Measurements from ENCODE around the gene ST8SIA6. TPM values are rescaled to one million over a fixed set of nuclear protein-coding genes. Genes with fewer than 3 reads are reported as not detected.

The ST8SIA6 gene
- total and polyA plus RNA-seq, 7 donors = 0.50 to 2.6 (median 1.1) TPM; not detected in 2

GRCh38 chr10:17387861-17388503, 66.4 kb downstream of the ST8SIA6 start:
- DNase-seq = no peak
- Histone ChIP-seq H3K27me3 (no peaks in the 10 kb centered on the region), H3K9me3 (no peaks in the 10 kb centered on the region), H3K4me3 (no peak overlapping the region), H3K36me3 (no peaks in the 10 kb centered on the region), H3K4me1 (no peaks in the 10 kb centered on the region), H3K27ac (no peak overlapping the region)
- intact Hi-C loops (cut with DNase I) = no loop called here
- 14 to 56% methylated on average over 6 of the region's 6 CpGs for WGBS, 2 donors
- TF ChIP-seq EP300 (IDR thresholded peaks at IDR 0.05) = no peak
- TF ChIP-seq CTCF (IDR thresholded peaks at IDR 0.05) = no peak
- no peak for TF ChIP-seq POLR2AphosphoS5 (IDR thresholded peaks at IDR 0.05)
- no peak for TF ChIP-seq POLR2A (IDR thresholded peaks at IDR 0.05)

GRCh38 chr10:17386616-17387075, 67.7 kb downstream of the ST8SIA6 start:
- no peak overlapping the region for H3K4me3 ChIP-seq
- intact Hi-C loops (cut with DNase I) = no loop called here

GRCh38 chr10:17386021-17386420, 68.4 kb downstream of the ST8SIA6 start:
- no peaks in the 10 kb centered on the region for H3K9me3 ChIP-seq
- 97% methylated on average over 18 of the region's 18 CpGs for WGBS, 2 donors
- H3K4me1 ChIP-seq = no peaks in the 10 kb centered on the region
- H3K27ac ChIP-seq = no peak overlapping the region
- no peak overlapping the region for H3K4me3 ChIP-seq
- H3K36me3 ChIP-seq = no peaks in the 10 kb centered on the region
- TF ChIP-seq POLR2AphosphoS5 (IDR thresholded peaks at IDR 0.05) (no peak), CTCF (IDR thresholded peaks at IDR 0.05) (no peak), EP300 (IDR thresholded peaks at IDR 0.05) (no peak), POLR2A (IDR thresholded peaks at IDR 0.05) (no peak)
- H3K27me3 ChIP-seq = no peaks in the 10 kb centered on the region
- no peak for DNase-seq
- intact Hi-C loops (cut with DNase I) = no loop called here

More at GRCh38 chr10:17386616-17387075, 67.7 kb downstream of the ST8SIA6 start:
- H3K4me1 ChIP-seq = no peaks in the 10 kb centered on the region
- no peaks in the 10 kb centered on the region for H3K36me3 ChIP-seq
- TF ChIP-seq POLR2A (IDR thresholded peaks at IDR 0.05) (no peak), EP300 (IDR thresholded peaks at IDR 0.05) (no peak), POLR2AphosphoS5 (IDR thresholded peaks at IDR 0.05) (no peak), CTCF (IDR thresholded peaks at IDR 0.05) (no peak)
- no peak for DNase-seq
- no peak overlapping the region for H3K27ac ChIP-seq
- WGBS, 2 donors = 86 to 97% methylated on average over 15 of the region's 15 CpGs
- no peaks in the 10 kb centered on the region for H3K27me3 ChIP-seq
- no peaks in the 10 kb centered on the region for H3K9me3 ChIP-seq

- intact Hi-C loops (cut with DNase I) = no loop called here
- H3K36me3 ChIP-seq = no peaks in the 10 kb centered on the region
- no peak for DNase-seq
- H3K27ac ChIP-seq = peak overlapping the region in 1 of 4 donors; percentile 48
- no peaks in the 10 kb centered on the region for H3K27me3 ChIP-seq
- no peaks in the 10 kb centered on the region for H3K9me3 ChIP-seq
- H3K4me1 ChIP-seq = no peaks in the 10 kb centered on the region
- TF ChIP-seq POLR2A (IDR thresholded peaks at IDR 0.05) (no peak), POLR2AphosphoS5 (IDR thresholded peaks at IDR 0.05) (no peak), CTCF (IDR thresholded peaks at IDR 0.05) (no peak), EP300 (IDR thresholded peaks at IDR 0.05) (no peak)
- H3K4me3 ChIP-seq = no peak overlapping the region
- WGBS, 2 donors = 79 to 84% methylated on average over 6 of the region's 6 CpGs
Observed at GRCh38 chr10:17385066-17385465, 69.3 kb downstream of the ST8SIA6 start.

Data from sigmoid colon (tissue), 7 donors.